ENCODE data around the gene FSTL1.

FSTL1 gene

DNA sequence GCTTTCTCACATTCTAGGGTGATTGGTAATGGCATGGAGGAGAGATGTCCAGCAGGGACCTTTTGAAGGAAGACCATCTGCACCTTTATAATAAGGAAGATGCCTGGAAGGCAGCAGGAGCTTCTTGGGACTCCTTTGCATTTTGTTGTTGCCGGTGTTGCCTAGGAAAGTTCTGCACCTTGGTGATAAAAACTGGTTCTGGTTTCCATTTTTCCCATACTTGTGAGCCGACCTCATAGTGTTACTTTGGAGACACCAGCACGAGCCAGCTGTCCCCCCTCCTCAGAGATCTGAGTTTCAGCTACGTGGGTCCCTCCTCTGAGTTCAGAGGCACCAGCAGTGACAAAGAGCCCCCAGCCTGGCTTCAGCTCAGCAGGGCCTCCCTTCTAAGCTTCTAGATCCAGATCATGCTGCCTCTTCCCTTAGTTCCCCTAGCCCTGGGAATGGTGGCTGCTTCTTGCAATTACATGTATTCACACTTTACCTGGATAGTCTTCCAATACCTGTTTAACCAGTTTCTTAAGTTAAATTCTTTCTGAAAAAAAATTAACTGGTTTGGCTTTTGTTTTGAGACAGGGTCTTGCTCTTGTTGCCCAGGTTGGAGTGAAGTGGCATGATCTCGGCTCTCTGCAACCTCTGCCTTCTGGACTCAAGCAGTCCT, 18.0 kb upstream of the FSTL1 start:
- no peak for DNase-seq

DNA sequence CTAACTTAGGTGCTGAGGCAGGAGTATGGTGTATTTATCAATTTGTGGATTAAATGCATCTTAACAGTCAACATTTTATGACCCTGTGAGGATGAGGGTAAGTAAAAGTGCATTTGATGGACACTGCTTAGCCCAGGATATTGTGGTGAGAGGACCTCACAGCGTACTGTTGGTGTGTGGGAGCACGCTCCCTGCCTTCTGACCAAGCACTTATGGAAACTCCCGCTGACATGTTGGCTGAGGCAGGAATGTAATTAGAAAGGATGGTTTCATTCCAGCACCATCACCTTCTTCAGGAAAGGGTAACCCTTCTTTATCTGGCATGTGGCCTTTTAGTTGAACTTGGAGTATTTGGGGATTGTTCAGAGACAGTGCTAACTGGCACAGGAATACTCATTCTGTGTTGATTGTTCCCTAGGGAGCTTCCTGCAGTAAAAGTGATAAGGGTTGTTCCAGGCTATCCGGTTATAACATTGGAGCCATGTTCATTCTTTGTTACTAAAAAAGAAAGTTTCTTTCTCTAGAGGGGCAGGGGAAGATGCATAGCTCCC, 11.7 kb upstream of the FSTL1 start:
- no peak for DNase-seq

DNA sequence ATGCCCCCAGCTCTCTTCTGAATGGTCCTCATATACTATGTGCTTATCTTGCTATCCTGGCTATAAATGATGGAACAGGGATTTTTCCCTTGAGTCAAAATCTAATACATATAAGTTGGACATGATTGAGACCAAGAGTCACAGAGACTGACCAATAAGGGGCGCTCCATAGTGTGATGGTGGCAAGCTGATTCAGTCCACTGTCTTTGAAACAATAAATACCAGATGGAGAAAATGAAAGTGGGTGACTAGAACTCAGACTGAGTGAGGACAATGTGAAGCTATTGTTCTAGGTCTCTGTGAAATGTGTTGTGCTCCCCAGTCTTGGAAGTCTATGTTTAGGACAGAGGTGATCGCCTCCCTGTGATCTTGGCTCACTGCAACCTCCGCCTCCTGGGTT, 10.6 kb upstream of the FSTL1 start:
- no peak for DNase-seq

DNA sequence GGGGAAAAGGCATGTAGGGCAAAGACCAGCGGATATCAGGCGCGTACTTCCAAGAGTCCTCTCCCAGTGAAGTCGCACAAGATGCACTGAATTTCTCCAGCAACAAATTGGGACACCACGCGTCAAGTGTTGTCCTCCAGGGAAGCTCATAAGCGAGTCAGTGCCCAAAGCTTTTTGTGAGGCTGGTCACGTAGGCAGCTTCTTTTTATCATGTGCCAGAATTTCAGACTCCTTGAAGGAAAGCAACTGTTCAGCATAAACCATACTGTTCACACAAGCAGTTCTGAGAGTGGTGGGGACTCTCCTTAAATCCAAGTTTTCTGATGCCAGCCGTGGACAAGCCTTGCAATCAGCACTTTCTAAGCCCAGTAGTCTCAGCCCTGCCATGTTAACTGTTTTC, 10.1 kb upstream of the FSTL1 start:
- no peak for DNase-seq

DNA sequence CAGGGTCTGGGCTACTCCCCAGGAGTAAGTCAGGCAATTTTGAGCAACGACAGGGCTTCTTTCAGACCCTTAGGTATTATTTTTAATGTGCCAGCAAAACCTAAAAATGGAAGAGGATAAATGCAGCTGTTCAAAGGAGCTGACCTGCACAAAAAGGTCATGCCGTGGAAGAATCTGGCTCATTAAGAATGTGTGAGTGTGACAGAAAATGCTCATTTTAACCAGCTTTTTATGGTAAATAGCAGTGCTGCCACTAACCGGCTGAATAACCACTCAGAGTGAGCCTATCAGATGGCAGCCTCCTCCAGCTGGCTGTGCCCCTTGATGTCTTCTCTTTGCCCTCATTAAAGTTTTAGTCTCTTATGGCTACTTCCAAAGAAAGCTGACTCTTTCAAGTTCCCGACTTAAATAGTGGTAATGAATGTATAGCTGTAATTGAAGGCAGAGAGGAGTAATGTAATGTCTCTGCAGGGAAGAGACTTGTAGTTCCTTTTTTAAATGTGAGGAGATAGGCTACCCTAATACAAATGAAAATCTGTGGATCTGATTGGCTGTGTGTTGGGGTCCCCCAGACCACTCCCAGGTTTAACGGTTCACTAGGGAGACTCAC, 9.5 kb upstream of the FSTL1 start:
- DNase-seq: no peak

DNA sequence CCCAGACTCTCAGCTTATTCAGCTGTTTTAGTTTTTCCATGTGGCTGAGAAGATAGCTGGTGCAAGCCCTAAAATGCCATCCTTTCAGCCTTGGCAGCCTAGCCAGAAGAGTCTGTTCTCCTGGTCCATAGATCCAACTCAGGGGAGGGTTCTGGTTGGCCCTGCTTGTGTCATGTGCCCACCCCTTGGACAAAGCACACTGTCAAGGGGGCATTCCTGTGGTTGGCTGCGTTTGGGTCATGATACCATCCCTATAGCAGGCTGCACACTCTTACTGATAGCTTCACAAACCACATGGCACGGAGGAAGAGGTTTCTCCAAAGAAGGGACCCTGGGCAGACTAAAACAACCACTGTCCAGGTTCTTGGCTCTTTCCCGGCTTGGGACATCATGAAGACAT, 8.4 kb upstream of the FSTL1 start:
- no peak for DNase-seq

DNA sequence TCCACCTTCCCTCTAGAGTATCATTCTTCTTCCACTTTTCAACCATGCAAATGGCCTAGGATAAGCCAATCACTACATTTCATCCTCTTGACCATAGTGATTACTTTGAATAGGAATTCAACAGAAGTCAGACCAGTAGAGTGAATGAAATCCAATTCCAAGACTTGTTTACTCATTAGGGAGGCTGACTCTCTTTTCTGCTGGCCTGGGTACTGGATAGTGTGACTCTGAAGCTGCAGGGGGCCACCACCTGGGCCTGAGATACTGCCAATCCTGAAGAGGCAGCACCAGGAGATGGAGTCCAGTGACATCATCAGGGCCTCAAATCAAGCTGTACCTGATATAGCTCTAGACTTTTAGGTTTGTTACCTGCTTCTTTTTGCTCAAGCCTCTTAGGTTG, 7.0 kb upstream of the FSTL1 start:
- no peak for DNase-seq

DNA sequence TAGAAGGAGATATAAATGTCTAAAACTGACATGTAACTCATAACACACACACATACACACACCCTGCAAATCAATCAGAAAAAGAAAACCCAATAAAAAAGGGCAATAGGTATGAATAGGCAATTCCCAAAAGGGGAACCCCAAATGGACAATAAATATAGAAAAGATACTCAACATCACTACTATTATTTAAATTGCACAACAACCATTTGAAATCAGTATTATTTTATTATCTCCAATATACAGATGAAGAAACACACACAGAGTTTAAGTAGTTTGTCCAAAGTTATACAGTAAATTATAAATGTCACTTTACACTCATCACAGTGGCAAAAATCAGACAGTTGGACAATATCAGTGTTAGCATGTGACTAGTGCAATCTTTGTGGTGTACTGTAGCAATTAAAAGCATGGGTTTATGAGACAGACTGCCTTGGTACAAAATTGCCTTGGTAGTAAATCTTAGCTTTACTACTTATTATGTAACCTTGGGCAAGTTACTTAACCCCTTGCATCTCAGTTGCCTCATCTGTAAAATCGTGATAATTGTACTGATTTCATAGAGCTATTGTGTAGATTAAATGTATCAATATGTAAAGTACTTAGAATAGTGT, 3.4 kb upstream of the FSTL1 start:
- no peak for DNase-seq

DNA sequence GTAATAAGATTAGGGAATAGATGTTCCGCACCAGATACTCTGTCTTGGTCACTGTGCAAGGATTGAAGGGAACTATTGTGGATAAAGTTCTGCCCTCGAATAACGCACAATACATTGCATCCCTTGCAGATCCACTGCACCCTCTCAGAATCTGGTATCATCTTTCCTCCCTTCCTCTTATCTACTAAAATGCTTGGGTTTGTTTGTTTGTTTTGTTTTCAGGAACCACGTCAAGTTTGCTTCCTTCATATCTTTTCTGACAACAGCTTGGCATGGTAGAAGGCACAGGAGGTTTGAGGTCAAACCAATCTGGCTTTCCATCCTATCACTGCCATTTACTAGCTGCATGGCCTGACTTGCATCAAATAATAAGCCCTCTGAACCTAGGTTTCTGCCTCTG, 2.0 kb upstream of the FSTL1 start:
- no peak for DNase-seq

DNA sequence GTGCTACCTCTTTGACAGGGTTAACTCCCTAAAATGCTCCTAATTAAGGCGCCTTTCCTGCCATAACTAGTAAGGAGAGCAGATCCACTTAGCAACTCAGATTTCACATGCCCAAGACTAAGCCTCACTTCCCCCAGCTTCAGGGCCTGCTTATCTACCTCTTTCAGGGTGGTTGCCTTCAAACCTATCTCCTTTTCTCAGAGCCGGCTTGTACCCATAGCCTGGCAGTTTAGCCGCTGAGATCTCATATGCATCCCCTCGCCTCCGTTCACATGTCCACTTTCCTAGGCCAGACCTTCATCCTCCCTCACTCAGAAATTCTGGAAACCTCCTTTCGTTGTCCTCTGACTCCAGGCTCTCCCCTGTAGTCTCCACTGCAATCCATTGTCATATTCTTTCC, 1.0 kb upstream of the FSTL1 start:
- no peak for DNase-seq

DNA sequence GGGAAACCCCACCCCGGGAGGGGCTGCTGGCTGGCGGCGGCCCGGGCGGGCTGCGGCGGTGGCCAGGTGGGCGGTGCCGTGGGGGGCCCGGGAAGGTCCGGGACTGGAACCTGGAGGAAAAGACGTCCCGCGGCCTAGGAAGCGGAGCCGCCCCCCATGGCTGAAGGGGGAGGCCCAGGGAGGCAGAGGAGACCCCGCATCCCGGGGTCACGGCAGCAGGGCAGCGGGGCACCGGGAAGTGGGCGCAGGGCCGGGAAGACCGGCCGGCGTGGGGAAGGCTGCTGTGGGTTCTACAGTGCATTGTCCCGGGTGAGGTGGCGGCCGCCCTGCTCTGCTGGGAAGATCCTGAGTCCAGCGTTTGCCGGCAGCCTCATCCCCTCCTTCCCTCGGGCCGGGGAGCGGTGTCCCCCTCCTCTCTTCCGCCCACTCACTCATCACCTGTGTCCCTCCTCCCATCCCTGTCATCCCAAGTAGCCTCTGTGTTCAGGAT, 525 bp upstream of the FSTL1 start:
- DNase-seq: no peak

DNA sequence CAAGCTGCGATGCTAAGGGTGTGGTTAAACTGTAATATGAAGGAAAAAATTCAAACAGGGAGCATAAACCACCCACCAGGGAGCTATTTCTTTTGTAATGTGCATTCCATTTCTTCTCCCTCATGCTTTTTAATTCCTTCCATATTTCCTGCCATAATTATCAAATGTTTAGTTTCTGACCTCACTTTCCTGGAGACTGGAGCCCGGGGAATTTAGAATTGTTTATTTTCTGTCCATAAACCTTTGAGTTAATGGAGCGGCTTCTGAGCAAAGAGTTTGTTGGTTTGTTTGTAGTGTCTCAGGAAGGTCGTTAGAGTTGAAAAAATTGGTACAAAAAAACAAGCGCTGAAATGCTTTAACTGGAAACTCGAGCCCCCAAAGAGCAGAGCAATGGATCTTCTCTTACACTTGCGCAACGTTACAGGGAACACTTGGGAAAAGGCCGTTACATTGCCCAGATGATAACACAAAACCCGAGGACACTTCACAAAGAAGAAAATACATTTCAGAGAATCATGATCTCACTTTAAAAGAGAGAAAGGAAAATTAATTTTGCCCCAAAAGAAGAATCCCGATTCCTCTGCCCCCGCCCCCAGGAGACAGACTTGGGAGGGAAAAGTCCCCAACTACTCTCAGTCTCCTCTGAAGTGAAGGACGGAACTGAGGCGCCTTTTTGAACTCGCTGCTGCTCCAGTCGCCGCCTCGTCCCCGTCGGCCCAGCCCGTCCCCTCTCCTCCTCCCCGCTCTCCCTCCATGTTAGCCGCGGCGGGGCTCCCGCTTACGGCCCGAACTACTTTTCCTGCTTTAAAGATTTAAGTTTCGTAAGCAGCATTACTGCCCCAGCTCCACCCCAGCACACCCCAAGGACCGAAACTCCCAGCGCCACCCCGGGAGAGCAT, 842 bp downstream of the FSTL1 start:
- DNase-seq: peak; percentile 60

DNA sequence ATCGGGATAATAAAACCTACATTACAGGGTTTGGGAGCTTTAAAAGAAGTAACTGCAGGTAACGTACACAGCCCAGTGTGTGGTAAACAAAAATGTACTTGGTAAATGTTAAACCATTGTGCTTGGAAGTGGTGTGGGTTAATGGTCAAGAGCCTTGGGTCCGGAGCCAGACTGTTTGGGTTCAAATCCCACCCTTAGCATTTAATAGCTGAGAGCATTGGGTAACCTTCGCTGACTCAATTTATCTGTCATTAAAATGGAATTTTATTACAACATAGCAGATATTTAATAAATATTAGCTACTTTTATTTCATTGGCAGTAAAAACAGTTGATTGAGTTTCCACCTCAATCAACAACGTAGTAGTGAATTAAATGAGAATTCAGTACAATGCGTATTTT, 1.5 kb downstream of the FSTL1 start:
- DNase-seq: no peak

DNA sequence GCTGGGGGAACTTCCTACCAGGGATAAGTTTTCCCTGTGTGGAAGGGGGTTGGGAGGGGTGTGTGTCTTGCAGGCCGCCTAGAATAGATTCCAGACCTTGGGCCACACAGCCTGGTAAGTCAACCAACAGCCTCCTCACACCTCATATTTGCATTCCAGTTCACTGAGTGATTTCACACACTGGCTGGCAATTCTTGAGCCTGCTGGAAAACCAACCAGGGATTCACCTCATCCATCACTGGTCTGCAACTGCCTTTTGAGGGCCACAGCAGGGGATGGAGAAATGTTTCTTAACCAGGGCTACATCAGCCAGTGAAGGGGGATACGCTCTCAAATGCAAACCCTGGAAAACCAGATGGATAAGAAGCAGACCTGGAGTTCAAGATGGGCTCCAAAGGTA, 2.0 kb downstream of the FSTL1 start:
- no peak for DNase-seq

DNA sequence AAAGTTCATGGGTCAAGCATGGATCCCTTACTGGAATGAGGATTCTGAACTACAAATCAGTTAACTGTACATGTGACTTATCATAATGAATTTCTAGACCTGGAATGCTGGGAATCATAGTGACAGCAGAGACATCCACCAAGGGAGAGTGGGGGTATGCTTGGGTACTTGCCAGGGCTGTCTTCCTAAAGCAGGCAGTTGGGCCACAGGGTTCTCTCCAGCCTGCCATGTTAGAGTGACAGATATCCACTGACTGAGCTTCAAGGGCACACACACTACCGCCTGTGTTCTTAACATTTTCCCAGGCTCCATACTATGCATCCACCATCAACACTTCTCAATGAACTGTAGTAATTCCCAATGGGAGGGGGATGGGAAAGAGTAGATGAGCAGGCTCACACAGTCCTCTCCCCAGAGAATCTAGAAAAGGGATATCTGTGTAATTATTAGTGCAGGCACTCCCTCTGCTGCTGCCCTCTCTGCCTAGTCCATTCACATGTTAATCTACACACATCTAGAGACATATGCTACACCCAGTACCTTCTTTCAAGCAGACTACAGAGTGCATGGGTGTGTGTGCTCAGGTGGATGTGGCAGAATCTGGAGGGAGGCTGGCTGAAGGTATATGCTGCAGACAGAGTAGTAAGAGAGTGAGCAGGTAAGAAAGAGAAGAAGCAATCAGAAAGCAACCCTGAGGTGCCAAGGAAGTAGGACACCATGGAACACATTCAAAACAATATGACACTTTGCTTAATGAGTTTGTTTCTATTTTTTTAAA, 3.7 kb downstream of the FSTL1 start:
- no peak for DNase-seq

DNA sequence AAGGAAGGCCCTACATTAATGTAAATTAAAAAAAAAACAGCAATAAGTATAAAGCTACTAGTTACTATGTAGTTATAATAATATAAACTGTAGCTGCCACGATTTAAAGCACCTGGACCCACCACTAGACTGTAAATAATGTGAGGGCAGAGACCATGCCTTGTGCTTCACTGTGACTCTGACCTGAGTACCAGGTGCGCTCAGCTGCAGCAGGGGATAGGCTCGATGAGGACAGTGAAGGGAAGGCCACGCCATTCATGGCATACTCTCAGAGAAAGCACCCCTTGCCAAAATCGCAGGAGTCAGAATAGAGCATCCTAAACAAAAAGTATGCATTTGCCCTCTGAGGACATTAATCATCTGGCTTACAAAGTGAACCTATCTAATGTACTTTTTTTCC, 5.1 kb downstream of the FSTL1 start:
- no peak for DNase-seq

DNA sequence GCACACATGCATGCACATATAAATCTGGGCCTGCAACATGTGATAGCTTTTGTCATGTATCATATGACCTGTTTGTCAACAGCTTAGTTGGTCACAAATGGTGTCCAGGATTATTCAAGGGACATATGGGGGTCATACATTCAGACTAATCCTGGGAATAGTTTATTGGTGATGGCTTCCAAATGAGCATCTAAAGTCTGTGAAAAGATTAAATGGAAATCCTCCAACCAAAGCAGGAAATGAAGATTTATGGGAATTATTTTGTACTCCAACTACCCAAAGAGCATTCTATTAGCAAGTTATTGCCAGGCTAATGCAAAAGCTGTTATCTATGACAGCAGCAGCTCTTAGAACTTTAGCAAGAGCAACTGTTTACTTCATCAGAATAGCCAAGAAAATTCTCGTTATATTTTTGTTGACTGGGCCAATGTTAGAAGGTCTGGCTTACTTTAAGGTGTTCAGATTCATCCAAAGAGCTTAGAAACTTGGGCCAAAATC, 7.1 kb downstream of the FSTL1 start:
- DNase-seq: no peak

DNA sequence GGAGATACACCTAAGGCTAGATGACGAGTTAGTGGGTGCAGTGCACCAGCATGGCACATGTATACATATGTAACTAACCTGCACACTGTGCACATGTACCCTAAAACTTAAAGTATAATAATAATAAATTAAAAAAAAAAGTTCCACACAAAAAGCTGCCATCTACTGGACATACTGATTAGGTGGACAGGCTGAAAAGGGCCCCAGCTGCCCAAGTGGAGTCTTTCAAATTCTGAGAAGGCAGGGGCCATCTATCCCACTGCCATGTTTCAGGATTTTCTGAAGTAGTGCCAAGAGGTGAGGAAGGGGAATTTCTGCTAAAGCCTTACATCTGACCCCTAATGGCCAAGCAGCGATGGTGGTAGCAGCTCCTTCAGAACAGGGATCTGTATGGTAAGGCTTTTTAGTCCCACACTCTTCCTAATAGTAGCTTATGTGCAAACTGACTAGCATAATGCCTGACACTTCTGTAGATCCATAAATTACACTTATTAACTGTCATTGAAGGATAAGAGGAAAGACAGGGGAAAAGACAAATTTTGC, 7.7 kb downstream of the FSTL1 start:
- DNase-seq: no peak

DNA sequence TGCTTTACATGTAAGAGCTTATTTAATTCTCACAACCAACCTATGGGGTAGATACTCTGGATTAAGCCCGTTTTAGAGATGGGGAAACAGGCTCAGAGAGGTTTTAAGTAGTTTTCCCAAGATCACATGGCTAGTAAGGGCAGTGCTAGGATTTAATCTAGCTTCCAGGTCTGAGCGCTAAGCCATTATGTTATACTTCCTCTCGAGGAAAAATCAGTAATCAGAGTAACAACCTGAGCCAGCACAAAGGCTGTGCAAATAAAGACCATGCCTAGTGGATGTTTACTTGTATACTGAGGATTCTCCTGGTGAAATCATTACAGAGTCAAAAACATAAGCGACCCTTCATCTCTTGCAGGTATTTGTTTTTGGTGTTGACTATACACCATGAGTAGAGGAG, 9.0 kb downstream of the FSTL1 start:
- no peak for DNase-seq

DNA sequence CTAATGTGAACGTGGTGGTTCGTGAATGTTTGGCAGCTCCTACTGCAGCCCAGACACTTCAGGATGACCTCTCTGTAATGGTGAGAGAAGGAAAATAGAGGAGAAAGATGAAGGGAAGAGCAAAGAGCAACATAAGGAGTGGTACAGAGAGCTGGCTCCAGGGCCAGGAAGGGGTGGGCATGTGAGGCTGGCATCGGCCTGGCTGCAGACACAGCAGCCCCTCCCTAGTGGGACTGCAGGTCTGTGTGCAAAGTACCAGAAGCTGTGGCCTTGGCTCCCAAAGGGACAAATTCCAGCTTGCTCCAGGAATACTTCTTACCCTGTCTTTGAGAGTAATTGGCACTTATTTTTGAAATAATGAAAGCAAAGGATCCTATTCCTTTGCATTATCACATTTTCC, 10.0 kb downstream of the FSTL1 start:
- DNase-seq: no peak

DNA sequence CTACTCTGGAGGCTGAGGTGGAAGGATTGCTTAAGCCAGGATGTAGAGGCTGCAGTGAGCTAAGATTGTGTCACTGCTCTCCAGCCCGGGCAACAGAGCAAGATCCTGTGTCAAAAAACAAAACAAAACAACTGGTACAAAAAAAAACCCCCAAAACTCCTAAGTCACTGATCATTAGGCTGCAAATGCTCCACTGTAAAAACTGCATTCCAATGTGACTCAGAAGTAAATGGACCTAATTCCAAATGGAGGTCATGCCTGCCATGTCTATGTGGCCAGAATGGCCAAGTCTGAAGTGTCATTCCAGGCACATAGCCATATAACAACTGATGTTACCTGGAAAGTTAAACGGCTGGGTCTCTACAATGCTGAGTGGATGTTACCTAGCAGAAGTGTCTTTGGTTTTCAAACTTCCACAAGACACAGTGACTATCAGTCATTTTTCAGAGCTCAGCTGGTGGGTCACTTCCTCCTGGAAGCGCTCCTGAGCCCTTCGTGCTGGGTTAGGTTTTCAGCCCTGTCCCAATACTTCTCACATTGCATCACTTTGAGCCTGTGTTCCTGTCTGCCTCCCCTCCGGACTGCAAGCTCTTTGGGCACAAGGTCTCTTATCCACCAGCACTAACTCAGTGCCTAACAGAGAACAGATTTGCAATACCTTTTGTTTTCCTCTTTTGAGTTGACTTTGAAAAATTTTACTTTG, 10.6 kb downstream of the FSTL1 start:
- DNase-seq: no peak

Measured in activated CD8-positive, alpha-beta memory T cell treated with anti-CD3 and anti-CD28 coated beads for 24 hours (primary cell).